K562 (cell line): ENCODE data around the gene DENND6B. TPM values are rescaled to one million over a fixed set of nuclear protein-coding genes. Genes with fewer than 3 reads are reported as not detected.

Experiments
- ATAC-seq: fragments of 200-7000 bp; cut with Tn5 transposase; 3 replicates; pipeline ENCODE4 v1.9.1; 2020; ENCODE audit warnings: moderate library complexity
- BruUV-seq: library from RNA; stranded (reverse); fragments of 400-500 nt; replicated peaks from 2 replicates; lab custom pipeline; 2021; lab: Mats Ljungman, UMichigan
- CTCF ChIA-PET: fragments of 300-600 bp; formaldehyde crosslinking; extraction: SDS; loops from one replicate; lab custom pipeline; 2021; ENCODE audit warnings: low intra/inter-chr PET ratio; lab: Yijun Ruan, JAX
- POLR2A ChIA-PET: fragments of 300-600, 350-650 bp; sonication (Branson Sonifier 250); formaldehyde crosslinking; extraction: SDS; loops from one replicate; lab custom pipeline; 2021; ENCODE audit warnings: antibody characterized with exemption, inconsistent platforms; lab: Yijun Ruan, JAX
- DNase-seq, 4 experiments: peaks; one replicate each; pipeline versions ENCODE4 v3.0.0 to v3.0.0-alpha.2; 2011 to 2018; ENCODE audit warnings: low spot score in 3 of 4, mixed read lengths in 3 of 4; ENCODE audit errors: extremely low read depth in 1 of 4
- FAIRE-seq: peaks from 2 replicates; lab custom pipeline; 2011; peaks lifted over from hg19 to GRCh38; lab: Jason Lieb, UNC
- H2AFZ ChIP-seq: 2 replicates; pipeline ENCODE4 v1.6.0; 2011; ENCODE audit warnings: low read depth, low read length, control low read depth, inconsistent platforms
- H3K27ac ChIP-seq: fragments of 200-600 bp; 3 replicates; pipeline ENCODE4 v1.8.0; 2011; ENCODE audit warnings: low read depth, mild to moderate bottlenecking, control low read depth, inconsistent platforms, low read length, moderate library complexity, mixed read lengths; ENCODE audit errors: extremely low read depth
- H3K27me3 ChIP-seq, 2 experiments: fragments of 300-600 bp in 1 of 2; 2 replicates in 1 of 2; 3 replicates in 1 of 2; pipeline versions ENCODE4 v1.6.0 to v1.8.0; 2011; ENCODE audit warnings: inconsistent platforms in 2 of 2, low read length in 2 of 2, mild to moderate bottlenecking in 1 of 2, mixed read lengths in 1 of 2, moderate library complexity in 1 of 2; ENCODE audit not compliant: control insufficient read depth in 2 of 2, insufficient read depth in 2 of 2
- H3K36me3 ChIP-seq: fragments of 300-600 bp; 3 replicates; pipeline ENCODE4 v1.8.0; 2011; ENCODE audit warnings: mild to moderate bottlenecking, low read length, inconsistent platforms; ENCODE audit not compliant: control insufficient read depth, insufficient read depth
- H3K4me1 ChIP-seq, 2 experiments: fragments of 200-600 bp in 1 of 2; replicated peaks in 1 of 2; 2 replicates in 1 of 2; 3 replicates in 1 of 2; pipeline versions ENCODE4 v1.5.1 to v1.8.0; 2011; ENCODE audit warnings: inconsistent platforms in 2 of 2, low read length in 2 of 2, mild to moderate bottlenecking in 1 of 2, mixed read lengths in 1 of 2, moderate library complexity in 1 of 2; ENCODE audit not compliant: control insufficient read depth in 2 of 2, insufficient read depth in 2 of 2
- H3K4me2 ChIP-seq: 2 replicates; pipeline ENCODE4 v1.6.1; 2011; ENCODE audit warnings: low read length, control low read depth, inconsistent platforms, mixed read lengths; ENCODE audit not compliant: insufficient read depth
- H3K4me3 ChIP-seq: fragments of 200-600 bp; sonication (generic), shearing (Covaris generic); 2 replicates; pipeline ENCODE4 v1.5.1; 2016; ENCODE audit warnings: control low read depth, inconsistent platforms
- H3K79me2 ChIP-seq: fragments of 200-600 bp; 3 replicates; pipeline ENCODE4 v1.8.0; 2011; ENCODE audit warnings: low read length, inconsistent platforms; ENCODE audit not compliant: control insufficient read depth, insufficient read depth
- H3K9ac ChIP-seq, 2 experiments: 2 replicates each; pipeline versions ENCODE4 v1.6.0 to v1.6.1; 2011; ENCODE audit warnings: low read depth in 2 of 2, low read length in 2 of 2, control low read depth in 1 of 2, inconsistent platforms in 1 of 2, mild to moderate bottlenecking in 1 of 2, mixed read lengths in 1 of 2; ENCODE audit not compliant: insufficient read depth in 1 of 2
- H3K9me1 ChIP-seq: one replicate; pipeline ENCODE4 v1.6.0; 2011; ENCODE audit warnings: inconsistent platforms, mild to moderate bottlenecking, low read length, moderate library complexity; ENCODE audit not compliant: control insufficient read depth, insufficient read depth
- H3K9me3 ChIP-seq: replicated peaks from 2 replicates; pipeline ENCODE4 v1.5.1; 2011; ENCODE audit warnings: low read depth, low read length, inconsistent platforms; ENCODE audit not compliant: control insufficient read depth, insufficient read depth
- H4K20me1 ChIP-seq: replicated peaks from 2 replicates; pipeline ENCODE4 v1.6.1; 2011; ENCODE audit warnings: low read length, inconsistent platforms, mixed read lengths; ENCODE audit not compliant: control insufficient read depth, insufficient read depth
- NFIX ChIP-seq: fragments of 250-450 bp; sonication (Bioruptor Pico); IDR thresholded peaks from 2 replicates; pipeline ENCODE4 v1.4.0; 2020; ENCODE audit warnings: low read depth, mild to moderate bottlenecking, moderate library complexity
- NUFIP1 ChIP-seq: fragments of 450-650 bp; IDR thresholded peaks from 2 replicates; pipeline ENCODE4 v1.6.1; 2018; ENCODE audit not compliant: partially characterized antibody
- WGBS: fragments of 100-300 bp; shearing (Covaris generic); methylation state at CpG from one replicate; pipeline ENCODE4 v1.1.6; 2016; ENCODE audit warnings: low coverage, mixed read lengths; ENCODE audit not compliant: insufficient coverage; ENCODE audit errors: missing lambda C conversion rate; 5-methylcytosine and 5-hydroxymethylcytosine counted together
- in situ Hi-C: fragments of 300-500 bp; cut with MboI; formaldehyde crosslinking; loops from 4 replicates; pipeline ENCODE4 v1.15.0; 2018; ENCODE audit warnings: inconsistent platforms, mixed read lengths
- intact Hi-C: fragments of 100-400 bp; cut with micrococcal nuclease; formaldehyde crosslinking; loops from 2 replicates; pipeline ENCODE4 v1.14.2; 2022
- polyA plus RNA-seq, 8 experiments: library from polyadenylated mRNA; depleted of rRNA in 4 of 8; stranded (reverse) in 5 of 8; unstranded in 3 of 8; fragments of >200 nt; fragmentation: Nextera tagmentation in 2 of 8; fragmentation: Illumina TruSeq in 1 of 8; extraction: Ambion mirVana in 2 of 8; extraction: Trizol in 1 of 8; gene quantifications; 2 replicates each; pipeline versions ENCODE4 v1.2.1 to v1.2.3, GENCODE V29; 2011 to 2014; ENCODE audit warnings: inconsistent platforms in 1 of 8, missing spikeins in 1 of 8
- total RNA-seq, 7 experiments: library from RNA; depleted of rRNA in 6 of 7; stranded (reverse); fragments of >200 nt in 6 of 7; fragmentation: Illumina TruSeq in 2 of 7; extraction: Trizol in 2 of 7; gene quantifications; 2 replicates each; pipeline versions ENCODE4 v1.2.1 to v1.2.3, GENCODE V29; 2011 to 2021; ENCODE audit warnings: low replicate concordance in 1 of 7

The DENND6B gene
- total and polyA plus RNA-seq, 9 of the 15 experiments (the other 6 are each of a cell fraction or from before 2014, with no cell fraction given), result 0.07 to 3.7 (median 1.5) TPM

GRCh38 chr22:50313021-50313420, 13.8 kb downstream of the DENND6B start:
- intact Hi-C loops, result no loop called here
- H3K27ac ChIP-seq, result no peak overlapping the region
- no peak for TF ChIP-seq NFIX (CRISPR knock-in tag)
- TF ChIP-seq, all 486 proteins: peak for 0
- ChIA-PET CTCF (no interaction called here), POLR2A (no interaction called here)
- no peak overlapping the region for H2AFZ ChIP-seq
- no peaks in the 10 kb centered on the region for H3K27me3 ChIP-seq
- H3K4me3 ChIP-seq, result no peak overlapping the region
- no TSS peak for BruUV-seq
- DNase-seq (no peak), ATAC-seq (no peak), FAIRE-seq (no peak)
- peaks cover 12 to 83% of the 10 kb centered on the region in 2 experiments for H3K4me1 ChIP-seq
- no peaks in the 10 kb centered on the region for H3K36me3 ChIP-seq
- WGBS, result 90% methylated on average over 2 of the region's 7 CpGs
- no peaks in the 10 kb centered on the region for H3K9me1 ChIP-seq
- no peaks in the 10 kb centered on the region for H3K79me2 ChIP-seq
- H4K20me1 ChIP-seq, result no peaks in the 10 kb centered on the region
- no peak overlapping the region for H3K4me2 ChIP-seq
- in situ Hi-C loops, result no loop called here
- H3K9ac ChIP-seq, result peak overlapping the region in 1 of 2 experiments; percentile 45; a peak in 1 of 4 replicates
- no peaks in the 10 kb centered on the region for H3K9me3 ChIP-seq

- Histone ChIP-seq H3K79me2 (no peaks in the 10 kb centered on the region), H2AFZ (no peak overlapping the region), H3K9me1 (no peaks in the 10 kb centered on the region), H3K27me3 (no peaks in the 10 kb centered on the region), H3K4me1 (peaks cover 15 to 82% of the 10 kb centered on the region in 2 experiments), H3K4me2 (no peak overlapping the region), H4K20me1 (no peaks in the 10 kb centered on the region), H3K27ac (no peak overlapping the region), H3K9ac (no peak overlapping the region), H3K4me3 (no peak overlapping the region), H3K36me3 (no peaks in the 10 kb centered on the region), H3K9me3 (no peaks in the 10 kb centered on the region)
- ATAC-seq (no peak), DNase-seq (no peak), FAIRE-seq (no peak)
- intact Hi-C loops (no loop called here), in situ Hi-C loops (no loop called here)
- ChIA-PET CTCF (no interaction called here), POLR2A (no interaction called here)
- no TSS peak for BruUV-seq
- no peak for TF ChIP-seq NUFIP1
- 86% methylated on average over 3 of the region's 12 CpGs for WGBS
Measured at GRCh38 chr22:50312371-50312770, 14.4 kb downstream of the DENND6B start.
